Measurements from ENCODE around the gene PIGN.

Gene PIGN

GRCh38 chr18:62085756-62086155, 101.1 kb downstream of the PIGN start:
- Histone ChIP-seq H3K4me3 (ENCODE audit: low read depth in 1 of 2, low read length in 1 of 2) (no peak overlapping the region), H3K4me1 (ENCODE audit: control insufficient read depth in 1 of 2, insufficient read depth in 1 of 2, low read depth in 1 of 2, low read length in 1 of 2) (no peaks in the 10 kb centered on the region), H3K27me3 (no peaks in the 10 kb centered on the region), H3K27ac (no peak overlapping the region), H3K36me3 (no peaks in the 10 kb centered on the region), H3K9me3 (no peaks in the 10 kb centered on the region)
- TF ChIP-seq CTCF (IDR thresholded peaks at IDR 0.05) = no peak

- H3K9me3 ChIP-seq = no peaks in the 10 kb centered on the region
- no peak overlapping the region for H3K4me3 ChIP-seq (ENCODE audit: low read depth in 1 of 2, low read length in 1 of 2)
- no peak for TF ChIP-seq CTCF (IDR thresholded peaks at IDR 0.05)
Measured at GRCh38 chr18:62081761-62082294, 105.0 kb downstream of the PIGN start.

GRCh38 chr18:62081248-62081647, 105.6 kb downstream of the PIGN start:
- Histone ChIP-seq H3K27me3 (no peaks in the 10 kb centered on the region), H3K27ac (no peak overlapping the region), H3K36me3 (no peaks in the 10 kb centered on the region), H3K9me3 (no peaks in the 10 kb centered on the region), H3K4me1 (ENCODE audit: control insufficient read depth in 1 of 2, insufficient read depth in 1 of 2, low read depth in 1 of 2, low read length in 1 of 2) (no peaks in the 10 kb centered on the region), H3K4me3 (ENCODE audit: low read depth in 1 of 2, low read length in 1 of 2) (no peak overlapping the region)
- no peak for TF ChIP-seq CTCF (IDR thresholded peaks at IDR 0.05)

More at GRCh38 chr18:62081761-62082294, 105.0 kb downstream of the PIGN start:
- no peaks in the 10 kb centered on the region for H3K27me3 ChIP-seq
- no peaks in the 10 kb centered on the region for H3K36me3 ChIP-seq
- no peaks in the 10 kb centered on the region for H3K4me1 ChIP-seq (ENCODE audit: control insufficient read depth in 1 of 2, insufficient read depth in 1 of 2, low read depth in 1 of 2, low read length in 1 of 2)
- no peak overlapping the region for H3K27ac ChIP-seq

DNA sequence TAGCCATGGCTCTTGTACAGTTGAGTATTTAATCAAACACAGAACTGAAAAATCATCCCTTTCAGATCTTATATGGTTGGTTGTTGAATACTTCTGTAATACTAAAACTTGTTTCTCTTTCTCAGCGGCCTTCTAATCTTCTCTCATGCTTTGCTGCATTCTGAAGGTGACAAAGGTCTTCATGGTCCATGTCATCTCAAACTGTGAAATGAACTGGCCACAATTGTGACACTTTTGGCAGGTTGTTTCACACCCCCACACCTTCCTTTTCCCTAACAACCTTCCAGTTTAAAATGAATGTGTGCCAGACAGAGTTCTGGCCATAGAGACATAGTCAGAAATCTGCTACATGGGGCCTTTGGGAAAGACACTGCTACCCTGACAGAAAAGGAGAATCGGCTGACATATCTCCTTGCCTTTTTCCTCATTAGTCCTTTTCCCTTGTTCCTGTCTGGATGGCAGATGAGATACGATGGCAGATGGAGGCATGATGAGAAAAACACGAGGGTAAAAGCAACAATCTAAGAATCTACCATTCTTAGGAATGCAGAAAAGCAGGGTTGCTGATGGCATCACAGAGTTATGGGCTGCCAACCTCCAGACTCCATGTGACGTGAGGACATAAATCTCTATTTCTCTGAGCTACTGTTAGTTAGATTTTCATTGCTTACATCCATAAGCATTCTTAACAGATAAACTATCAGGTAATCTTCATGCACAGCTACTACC, 106.5 kb downstream of the PIGN start:
- no peaks in the 10 kb centered on the region for H3K9me3 ChIP-seq
- H3K4me1 ChIP-seq (ENCODE audit: control insufficient read depth in 1 of 2, insufficient read depth in 1 of 2, low read depth in 1 of 2, low read length in 1 of 2) = no peaks in the 10 kb centered on the region
- TF ChIP-seq CTCF (IDR thresholded peaks at IDR 0.05) = no peak

DNA sequence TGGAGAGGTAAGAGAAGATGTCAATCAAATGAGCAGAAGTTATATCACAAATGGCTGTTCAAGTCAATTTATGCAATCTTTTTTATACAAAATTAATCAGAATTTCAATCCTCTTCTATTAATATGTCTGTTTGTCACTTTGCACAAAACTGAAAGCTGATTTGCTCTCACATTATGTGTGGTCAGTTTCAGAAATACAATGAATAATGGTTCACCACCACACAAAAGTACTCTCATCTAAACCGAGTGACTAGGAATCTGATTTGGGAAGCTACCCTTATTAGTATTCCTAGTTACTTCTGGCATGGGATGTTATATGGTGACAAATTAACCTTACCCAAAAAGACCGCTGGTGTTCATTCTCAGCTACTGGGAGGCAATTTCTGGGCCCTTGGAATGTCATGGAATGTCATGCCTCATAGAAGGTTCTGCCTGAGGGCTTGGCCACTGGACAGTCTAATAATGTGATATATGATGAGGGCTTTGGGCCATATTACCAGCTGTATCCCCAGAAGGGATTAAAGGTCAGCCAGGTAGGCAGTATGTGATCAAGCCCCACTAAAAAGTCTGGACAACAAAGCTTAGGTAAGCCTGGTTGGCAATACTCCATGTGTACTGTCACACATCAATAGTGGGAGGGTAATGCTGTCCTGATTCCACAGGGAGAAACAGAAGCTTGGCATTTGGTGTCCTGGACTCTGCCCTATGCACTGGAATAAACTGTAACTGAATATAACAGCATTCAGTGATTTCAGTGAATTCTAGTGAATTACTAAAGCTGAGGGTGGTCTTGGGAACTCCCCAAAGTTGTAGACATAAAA, 113.2 kb downstream of the PIGN start:
- Histone ChIP-seq H3K4me3 (ENCODE audit: low read depth in 1 of 2, low read length in 1 of 2) (no peak overlapping the region), H3K27ac (no peak overlapping the region), H3K36me3 (no peaks in the 10 kb centered on the region)

More for the DNA sequence above, 106.5 kb downstream of the PIGN start:
- Histone ChIP-seq H3K4me3 (ENCODE audit: low read depth in 1 of 2, low read length in 1 of 2) (no peak overlapping the region), H3K27me3 (no peaks in the 10 kb centered on the region), H3K36me3 (no peaks in the 10 kb centered on the region), H3K27ac (no peak overlapping the region)

More for the DNA sequence above, 113.2 kb downstream of the PIGN start:
- Histone ChIP-seq H3K9me3 (no peaks in the 10 kb centered on the region), H3K27me3 (no peaks in the 10 kb centered on the region), H3K4me1 (ENCODE audit: control insufficient read depth in 1 of 2, insufficient read depth in 1 of 2, low read depth in 1 of 2, low read length in 1 of 2) (no peaks in the 10 kb centered on the region)
- TF ChIP-seq CTCF (IDR thresholded peaks at IDR 0.05) = no peak

Measured in neutrophil (primary cell).